K562 (cell line): ENCODE measurements around the gene ANKRD13D. TPM values are rescaled to one million over a fixed set of nuclear protein-coding genes. Genes with fewer than 3 reads are reported as not detected.

ENCODE experiments used
- MAZ ChIP-seq, 2 experiments: fragments of 450-650 bp in 1 of 2; sonication (generic) in 1 of 2; formaldehyde crosslinking; IDR thresholded peaks in 1 of 2; conservative IDR thresholded peaks in 1 of 2; 2 replicates each; pipeline versions ENCODE4 v1.4.0 to v1.5.0; 2020; ENCODE audit warnings: mild to moderate bottlenecking in 1 of 2, missing genetic modification reagents in 1 of 2
- MCM5 ChIP-seq: fragments of 450-650 bp; IDR thresholded peaks from 2 replicates; pipeline ENCODE4 v1.6.1; 2016; ENCODE audit warnings: low read depth
- MTA1 ChIP-seq: fragments of 450-650 bp; IDR thresholded peaks from 2 replicates; pipeline ENCODE4 v1.6.1; 2017; ENCODE audit warnings: borderline replicate concordance
- NFE2L1 ChIP-seq: fragments of 450-650 bp; IDR thresholded peaks from 2 replicates; pipeline ENCODE4 v1.6.1; 2016; ENCODE audit warnings: missing genetic modification characterization, low read depth, mild to moderate bottlenecking, missing compliant biosample characterization, moderate library complexity, borderline replicate concordance
- RBFOX2 ChIP-seq: fragments of 200-400 bp; formaldehyde crosslinking; IDR thresholded peaks from 2 replicates; pipeline ENCODE4 v1.6.1; 2017; ENCODE audit warnings: low read depth, mild to moderate bottlenecking, low read length, moderate library complexity
- SMARCB1 ChIP-seq: IDR thresholded peaks from 2 replicates; pipeline ENCODE4 v1.6.1; 2011; ENCODE audit warnings: improper control_type of control experiment, low read depth; ENCODE audit not compliant: insufficient read length
- XRCC3 ChIP-seq: fragments of 450-650 bp; IDR thresholded peaks from 2 replicates; pipeline ENCODE4 v1.6.1; 2017; ENCODE audit warnings: mild to moderate bottlenecking, moderate library complexity
- ZNF77 ChIP-seq: fragments of 250-450 bp; sonication (Bioruptor Pico); IDR thresholded peaks from 2 replicates; pipeline ENCODE4 v1.5.0; 2020
- polyA plus RNA-seq, 8 experiments: library from polyadenylated mRNA; depleted of rRNA in 4 of 8; stranded (reverse) in 5 of 8; unstranded in 3 of 8; fragments of >200 nt; fragmentation: Nextera tagmentation in 2 of 8; fragmentation: Illumina TruSeq in 1 of 8; extraction: Ambion mirVana in 2 of 8; extraction: Trizol in 1 of 8; gene quantifications; 2 replicates each; pipeline versions ENCODE4 v1.2.1 to v1.2.3, GENCODE V29; 2011 to 2014; ENCODE audit warnings: inconsistent platforms in 1 of 8, missing spikeins in 1 of 8
- total RNA-seq, 7 experiments: library from RNA; depleted of rRNA in 6 of 7; stranded (reverse); fragments of >200 nt in 6 of 7; fragmentation: Illumina TruSeq in 2 of 7; extraction: Trizol in 2 of 7; gene quantifications; 2 replicates each; pipeline versions ENCODE4 v1.2.1 to v1.2.3, GENCODE V29; 2011 to 2021; ENCODE audit warnings: low replicate concordance in 1 of 7
- TF ChIP-seq, protein P1 (sequence below), 2 experiments: IDR thresholded peaks; 2 replicates each; pipeline ENCODE4 v1.6.1; 2012; ENCODE audit warnings: improper control_type of control experiment in 2 of 2, low read depth in 2 of 2, low read length in 2 of 2, borderline replicate concordance in 1 of 2
- TF ChIP-seq, protein P2 (sequence below), 2 experiments: fragments of 150-350 bp in 1 of 2; IDR thresholded peaks; 2 replicates each; pipeline ENCODE4 v1.6.1; 2012 to 2016; ENCODE audit warnings: low read depth in 2 of 2, low read length in 2 of 2, mild to moderate bottlenecking in 1 of 2, moderate library complexity in 1 of 2
- TF ChIP-seq, protein P3 (sequence below): sonication (generic); formaldehyde crosslinking; IDR thresholded peaks from 2 replicates; pipeline ENCODE4 v1.8.0; 2022; ENCODE audit warnings: mild to moderate bottlenecking, missing genetic modification reagents, borderline replicate concordance
- TF ChIP-seq, protein P4 (sequence below), 3 experiments: fragments of 200-800 bp in 1 of 3; sonication (Bioruptor generic) in 1 of 3; sonication (generic) in 1 of 3; formaldehyde crosslinking in 1 of 3; IDR thresholded peaks; 2 replicates each; pipeline versions ENCODE4 v1.6.1 to v1.8.0; 2016 to 2022; ENCODE audit warnings: mild to moderate bottlenecking in 2 of 3, missing compliant biosample characterization in 2 of 3, missing genetic modification characterization in 2 of 3, missing genetic modification reagents in 1 of 3

ANKRD13D gene
- total and polyA plus RNA-seq, 9 of the 15 experiments (the other 6 are each of a cell fraction or from before 2014, with no cell fraction given), result 0.94 to 40.9 (median 22.4) TPM

DNA sequence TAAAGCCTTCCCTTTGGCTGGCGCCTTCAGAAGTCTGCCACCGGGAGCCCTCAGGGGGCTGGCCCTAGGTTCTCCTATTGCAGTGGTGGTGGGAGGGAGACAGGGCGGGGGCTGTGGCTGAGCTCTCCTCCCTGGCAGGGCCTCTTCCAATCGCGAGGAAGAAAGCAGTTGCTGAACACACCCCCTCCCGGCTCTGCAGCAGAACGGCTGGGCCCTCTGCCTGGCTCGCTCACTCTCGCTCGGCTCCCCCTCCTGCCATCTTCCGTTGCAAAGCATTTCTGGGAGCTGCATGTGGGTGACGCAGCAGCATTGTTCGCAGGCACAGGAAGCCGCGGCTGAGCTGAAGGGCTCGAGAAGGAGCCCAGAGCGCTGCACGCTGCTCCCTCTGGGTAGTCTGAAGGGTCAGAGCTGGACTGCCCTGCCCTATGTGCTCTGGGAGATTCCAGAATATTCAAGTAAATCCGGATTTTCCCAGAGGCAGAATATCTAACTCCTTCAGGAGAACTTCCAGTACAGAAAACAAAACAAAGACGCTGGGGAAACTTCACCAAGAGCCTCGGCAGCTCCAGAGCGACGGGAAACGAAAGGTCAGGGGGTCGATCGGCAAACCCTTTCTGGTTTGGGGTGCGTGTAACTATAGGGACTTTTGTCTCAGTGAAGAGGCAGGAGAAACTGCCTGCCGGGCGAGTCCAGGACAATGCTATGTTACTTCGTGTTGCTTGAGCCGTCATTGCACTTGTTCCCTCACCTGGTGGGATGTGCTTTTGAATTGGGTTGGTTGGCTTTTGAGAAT is 49.1 kb upstream of the ANKRD13D start (continued):
- TF ChIP-seq, protein P1, sequence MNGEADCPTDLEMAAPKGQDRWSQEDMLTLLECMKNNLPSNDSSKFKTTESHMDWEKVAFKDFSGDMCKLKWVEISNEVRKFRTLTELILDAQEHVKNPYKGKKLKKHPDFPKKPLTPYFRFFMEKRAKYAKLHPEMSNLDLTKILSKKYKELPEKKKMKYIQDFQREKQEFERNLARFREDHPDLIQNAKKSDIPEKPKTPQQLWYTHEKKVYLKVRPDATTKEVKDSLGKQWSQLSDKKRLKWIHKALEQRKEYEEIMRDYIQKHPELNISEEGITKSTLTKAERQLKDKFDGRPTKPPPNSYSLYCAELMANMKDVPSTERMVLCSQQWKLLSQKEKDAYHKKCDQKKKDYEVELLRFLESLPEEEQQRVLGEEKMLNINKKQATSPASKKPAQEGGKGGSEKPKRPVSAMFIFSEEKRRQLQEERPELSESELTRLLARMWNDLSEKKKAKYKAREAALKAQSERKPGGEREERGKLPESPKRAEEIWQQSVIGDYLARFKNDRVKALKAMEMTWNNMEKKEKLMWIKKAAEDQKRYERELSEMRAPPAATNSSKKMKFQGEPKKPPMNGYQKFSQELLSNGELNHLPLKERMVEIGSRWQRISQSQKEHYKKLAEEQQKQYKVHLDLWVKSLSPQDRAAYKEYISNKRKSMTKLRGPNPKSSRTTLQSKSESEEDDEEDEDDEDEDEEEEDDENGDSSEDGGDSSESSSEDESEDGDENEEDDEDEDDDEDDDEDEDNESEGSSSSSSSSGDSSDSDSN (IDR thresholded peaks at IDR 0.05; ENCODE audit: borderline replicate concordance in 1 of 2, low read depth in 2 of 2, low read length in 2 of 2), result peak; percentile 60 to 90; a peak in 2 of 4 replicates
- TF ChIP-seq NFE2L1 (tag) (no peak; the same call in 1 of the 2 replicates), XRCC3 (no peak), SMARCB1 (peak; percentile 83), RBFOX2 (peak; percentile 98), ZNF77 (CRISPR knock-in tag) (no peak), MCM5 (no peak), MTA1 (no peak), MAZ (CRISPR knock-in tag; conservative IDR thresholded peaks at IDR 0.05 in 1 of 2, IDR thresholded peaks at IDR 0.05 in 1 of 2) (peak; percentile 69 to 98; a peak in 3 of 4 replicates)
- TF ChIP-seq, protein P2, sequence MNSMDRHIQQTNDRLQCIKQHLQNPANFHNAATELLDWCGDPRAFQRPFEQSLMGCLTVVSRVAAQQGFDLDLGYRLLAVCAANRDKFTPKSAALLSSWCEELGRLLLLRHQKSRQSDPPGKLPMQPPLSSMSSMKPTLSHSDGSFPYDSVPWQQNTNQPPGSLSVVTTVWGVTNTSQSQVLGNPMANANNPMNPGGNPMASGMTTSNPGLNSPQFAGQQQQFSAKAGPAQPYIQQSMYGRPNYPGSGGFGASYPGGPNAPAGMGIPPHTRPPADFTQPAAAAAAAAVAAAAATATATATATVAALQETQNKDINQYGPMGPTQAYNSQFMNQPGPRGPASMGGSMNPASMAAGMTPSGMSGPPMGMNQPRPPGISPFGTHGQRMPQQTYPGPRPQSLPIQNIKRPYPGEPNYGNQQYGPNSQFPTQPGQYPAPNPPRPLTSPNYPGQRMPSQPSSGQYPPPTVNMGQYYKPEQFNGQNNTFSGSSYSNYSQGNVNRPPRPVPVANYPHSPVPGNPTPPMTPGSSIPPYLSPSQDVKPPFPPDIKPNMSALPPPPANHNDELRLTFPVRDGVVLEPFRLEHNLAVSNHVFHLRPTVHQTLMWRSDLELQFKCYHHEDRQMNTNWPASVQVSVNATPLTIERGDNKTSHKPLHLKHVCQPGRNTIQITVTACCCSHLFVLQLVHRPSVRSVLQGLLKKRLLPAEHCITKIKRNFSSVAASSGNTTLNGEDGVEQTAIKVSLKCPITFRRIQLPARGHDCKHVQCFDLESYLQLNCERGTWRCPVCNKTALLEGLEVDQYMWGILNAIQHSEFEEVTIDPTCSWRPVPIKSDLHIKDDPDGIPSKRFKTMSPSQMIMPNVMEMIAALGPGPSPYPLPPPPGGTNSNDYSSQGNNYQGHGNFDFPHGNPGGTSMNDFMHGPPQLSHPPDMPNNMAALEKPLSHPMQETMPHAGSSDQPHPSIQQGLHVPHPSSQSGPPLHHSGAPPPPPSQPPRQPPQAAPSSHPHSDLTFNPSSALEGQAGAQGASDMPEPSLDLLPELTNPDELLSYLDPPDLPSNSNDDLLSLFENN (IDR thresholded peaks at IDR 0.05; ENCODE audit: low read depth in 2 of 2, low read length in 2 of 2), result peak; percentile 14 to 80; a peak in 3 of 4 replicates
- TF ChIP-seq, protein P3, sequence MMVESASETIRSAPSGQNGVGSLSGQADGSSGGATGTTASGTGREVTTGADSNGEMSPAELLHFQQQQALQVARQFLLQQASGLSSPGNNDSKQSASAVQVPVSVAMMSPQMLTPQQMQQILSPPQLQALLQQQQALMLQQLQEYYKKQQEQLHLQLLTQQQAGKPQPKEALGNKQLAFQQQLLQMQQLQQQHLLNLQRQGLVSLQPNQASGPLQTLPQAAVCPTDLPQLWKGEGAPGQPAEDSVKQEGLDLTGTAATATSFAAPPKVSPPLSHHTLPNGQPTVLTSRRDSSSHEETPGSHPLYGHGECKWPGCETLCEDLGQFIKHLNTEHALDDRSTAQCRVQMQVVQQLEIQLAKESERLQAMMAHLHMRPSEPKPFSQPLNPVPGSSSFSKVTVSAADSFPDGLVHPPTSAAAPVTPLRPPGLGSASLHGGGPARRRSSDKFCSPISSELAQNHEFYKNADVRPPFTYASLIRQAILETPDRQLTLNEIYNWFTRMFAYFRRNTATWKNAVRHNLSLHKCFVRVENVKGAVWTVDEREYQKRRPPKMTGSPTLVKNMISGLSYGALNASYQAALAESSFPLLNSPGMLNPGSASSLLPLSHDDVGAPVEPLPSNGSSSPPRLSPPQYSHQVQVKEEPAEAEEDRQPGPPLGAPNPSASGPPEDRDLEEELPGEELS (CRISPR knock-in tag), result no peak
- TF ChIP-seq, protein P4, sequence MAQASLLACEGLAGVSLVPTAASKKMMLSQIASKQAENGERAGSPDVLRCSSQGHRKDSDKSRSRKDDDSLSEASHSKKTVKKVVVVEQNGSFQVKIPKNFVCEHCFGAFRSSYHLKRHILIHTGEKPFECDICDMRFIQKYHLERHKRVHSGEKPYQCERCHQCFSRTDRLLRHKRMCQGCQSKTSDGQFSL (CRISPR knock-in tag; IDR thresholded peaks at IDR 0.05), result peak; percentile 44; the same call in 1 of the 2 replicates
- TF ChIP-seq, protein P4 (tag; IDR thresholded peaks at IDR 0.05), result no peak
